CD1c-positive myeloid dendritic cell (primary cell): ENCODE results near the gene TIMM50.

Experiments used
- DNase-seq: peaks from one replicate; pipeline ENCODE4 v3.0.0-alpha.2; 2016; ENCODE audit errors: extremely low spot score

Gene TIMM50

DNA sequence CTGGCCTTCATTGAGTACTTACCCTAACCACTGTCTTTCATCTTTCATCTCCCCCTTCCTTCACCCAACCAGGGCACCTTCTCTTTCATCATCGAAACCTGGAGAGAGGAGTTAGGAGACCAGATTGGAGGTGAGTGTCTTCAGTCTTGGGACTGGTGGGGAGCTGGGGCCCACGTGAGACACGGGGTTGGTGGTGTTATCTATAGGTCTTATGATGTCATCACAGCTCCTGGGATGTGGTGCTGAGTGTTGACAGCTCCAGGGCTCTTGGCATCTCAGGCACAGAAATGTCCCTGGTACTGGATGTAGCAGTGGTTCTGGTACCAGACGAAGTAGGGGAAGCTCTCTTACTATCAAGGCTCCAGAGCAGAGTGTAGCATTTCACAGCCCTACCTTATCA lies 19.9 kb downstream of the TIMM50 start:
- no peak for DNase-seq

DNA sequence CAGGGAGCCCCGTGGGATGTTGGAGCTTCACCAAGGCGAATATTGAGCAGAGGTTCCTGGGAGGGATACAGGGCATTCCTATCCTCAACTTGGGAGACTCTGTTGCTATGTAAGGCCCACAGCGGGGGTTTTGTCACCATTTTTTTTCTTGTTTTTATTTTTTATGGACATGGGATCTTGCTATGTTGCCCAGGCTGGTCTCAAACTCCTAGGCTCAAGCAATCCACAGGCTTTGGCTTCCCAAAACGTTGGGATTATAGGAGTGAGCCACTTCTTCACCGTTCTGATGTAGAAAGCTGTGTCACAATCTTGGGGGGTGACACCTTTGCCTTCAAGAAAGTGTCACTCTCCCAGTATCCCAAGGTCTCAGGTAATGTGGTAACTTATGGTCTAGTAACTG lies 20.7 kb downstream of the TIMM50 start:
- no peak for DNase-seq

DNA sequence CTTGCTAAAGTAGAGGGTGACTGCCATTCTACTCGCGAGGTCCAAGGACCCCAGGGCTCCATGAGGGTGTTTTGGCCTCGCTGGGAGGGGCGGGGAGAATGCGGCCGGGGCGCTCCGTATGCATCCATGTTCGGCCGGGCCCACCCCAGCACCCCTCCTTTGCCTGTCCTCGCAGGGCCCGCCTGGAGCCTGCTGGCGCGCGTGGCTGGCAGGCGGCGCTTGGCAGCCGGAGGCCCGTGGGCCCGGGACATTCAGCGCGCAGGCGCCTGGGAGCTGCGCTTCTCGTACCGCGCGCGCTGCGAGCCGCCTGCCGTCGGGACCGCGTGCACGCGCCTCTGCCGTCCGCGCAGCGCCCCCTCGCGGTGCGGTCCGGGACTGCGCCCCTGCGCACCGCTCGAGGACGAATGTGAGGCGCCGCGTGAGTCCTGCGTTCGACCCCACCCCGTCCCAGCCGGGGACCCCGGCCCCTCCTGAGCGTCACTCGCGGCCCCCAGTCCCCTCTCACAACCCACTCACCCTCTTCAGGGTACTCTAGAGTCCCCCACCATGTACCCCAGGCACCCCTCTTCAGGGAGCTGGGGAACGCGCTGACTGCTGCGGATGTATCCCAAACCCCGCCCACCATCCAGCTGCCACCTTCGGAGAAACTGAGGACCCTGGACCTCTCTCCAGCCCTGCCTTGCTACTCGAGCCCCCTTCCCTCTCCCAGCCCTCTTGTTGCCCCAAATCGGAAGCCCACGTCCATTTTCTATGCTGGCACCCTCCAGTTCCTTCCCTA lies 22.2 kb downstream of the TIMM50 start:
- DNase-seq: peak; percentile 93

GRCh38 chr19:39506598-39506943 lies 25.9 kb downstream of the TIMM50 start:
- no peak for DNase-seq

DNA sequence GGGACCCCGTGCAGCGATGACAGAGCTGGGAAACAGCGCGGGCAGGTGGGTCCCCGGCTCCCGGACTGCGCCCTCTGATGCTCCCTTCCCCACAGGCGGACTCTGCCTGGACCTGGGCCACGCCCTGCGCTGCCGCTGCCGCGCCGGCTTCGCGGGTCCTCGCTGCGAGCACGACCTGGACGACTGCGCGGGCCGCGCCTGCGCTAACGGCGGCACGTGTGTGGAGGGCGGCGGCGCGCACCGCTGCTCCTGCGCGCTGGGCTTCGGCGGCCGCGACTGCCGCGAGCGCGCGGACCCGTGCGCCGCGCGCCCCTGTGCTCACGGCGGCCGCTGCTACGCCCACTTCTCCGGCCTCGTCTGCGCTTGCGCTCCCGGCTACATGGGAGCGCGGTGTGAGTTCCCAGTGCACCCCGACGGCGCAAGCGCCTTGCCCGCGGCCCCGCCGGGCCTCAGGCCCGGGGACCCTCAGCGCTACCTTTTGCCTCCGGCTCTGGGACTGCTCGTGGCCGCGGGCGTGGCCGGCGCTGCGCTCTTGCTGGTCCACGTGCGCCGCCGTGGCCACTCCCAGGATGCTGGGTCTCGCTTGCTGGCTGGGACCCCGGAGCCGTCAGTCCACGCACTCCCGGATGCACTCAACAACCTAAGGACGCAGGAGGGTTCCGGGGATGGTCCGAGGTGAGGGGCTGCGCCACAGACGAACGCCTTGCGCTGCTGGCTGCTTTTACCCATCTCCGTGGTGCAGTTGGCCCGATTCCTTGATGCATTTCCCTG lies 26.5 kb downstream of the TIMM50 start:
- peak; percentile 82 for DNase-seq

DNA sequence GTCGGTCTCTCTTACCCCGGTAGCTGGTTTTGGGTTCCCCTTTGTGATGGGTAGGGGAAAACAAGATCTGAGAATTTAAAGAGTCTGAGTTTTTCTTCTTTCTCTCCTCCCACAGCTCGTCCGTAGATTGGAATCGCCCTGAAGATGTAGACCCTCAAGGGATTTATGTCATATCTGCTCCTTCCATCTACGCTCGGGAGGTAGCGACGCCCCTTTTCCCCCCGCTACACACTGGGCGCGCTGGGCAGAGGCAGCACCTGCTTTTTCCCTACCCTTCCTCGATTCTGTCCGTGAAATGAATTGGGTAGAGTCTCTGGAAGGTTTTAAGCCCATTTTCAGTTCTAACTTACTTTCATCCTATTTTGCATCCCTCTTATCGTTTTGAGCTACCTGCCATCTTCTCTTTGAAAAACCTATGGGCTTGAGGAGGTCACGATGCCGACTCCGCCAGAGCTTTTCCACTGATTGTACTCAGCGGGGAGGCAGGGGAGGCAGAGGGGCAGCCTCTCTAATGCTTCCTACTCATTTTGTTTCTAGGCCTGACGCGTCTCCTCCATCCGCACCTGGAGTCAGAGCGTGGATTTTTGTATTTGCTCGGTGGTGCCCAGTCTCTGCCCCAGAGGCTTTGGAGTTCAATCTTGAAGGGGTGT lies 27.2 kb downstream of the TIMM50 start:
- DNase-seq: no peak

DNA sequence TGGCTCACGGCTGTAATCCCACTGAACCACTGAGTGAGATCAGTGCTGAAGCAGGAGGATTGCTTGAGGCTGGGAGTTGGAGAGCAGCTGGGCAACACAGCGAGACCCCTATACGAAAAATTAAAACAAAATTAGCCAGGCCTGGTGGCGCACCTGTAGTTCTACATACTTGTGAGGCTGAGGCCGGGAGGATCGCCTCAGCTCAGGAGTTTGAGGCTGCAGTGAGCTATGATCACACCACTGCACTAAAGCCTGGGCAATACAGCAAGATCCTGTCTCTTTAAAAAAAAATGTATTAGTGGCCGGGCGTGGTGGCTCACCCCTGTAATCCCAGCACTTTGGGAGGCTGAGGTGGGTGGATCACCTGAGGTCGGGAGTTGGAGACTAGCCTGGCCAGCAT lies 28.0 kb downstream of the TIMM50 start:
- DNase-seq: no peak

GRCh38 chr19:39509233-39509632 lies 28.6 kb downstream of the TIMM50 start:
- no peak for DNase-seq

DNA sequence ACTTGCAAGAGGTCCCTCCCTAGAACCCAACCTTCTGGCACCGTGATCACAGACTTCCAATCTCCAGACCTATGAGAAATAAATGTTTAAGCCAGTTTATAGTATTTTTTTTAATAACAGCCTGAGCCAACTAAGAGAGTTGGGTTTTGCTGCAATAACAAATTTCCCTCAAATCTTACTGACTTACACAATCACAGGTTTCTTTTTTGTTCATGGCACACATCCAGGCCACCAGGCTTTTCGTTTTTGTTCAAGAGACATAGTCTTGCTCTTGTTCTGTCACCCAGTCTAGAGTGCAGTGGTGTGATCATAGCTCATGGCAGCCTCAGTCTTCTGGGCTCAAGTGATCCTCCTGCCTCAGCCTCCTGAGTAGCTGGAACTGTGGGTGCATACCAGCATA lies 32.4 kb downstream of the TIMM50 start:
- no peak for DNase-seq

GRCh38 chr19:39514840-39515550 lies 34.4 kb downstream of the TIMM50 start, which contains the start of gene SELENOV:
Gene SELENOV, plus strand, starts transcription at chr19:39515139. Its CDS starts 74 bp downstream, at chr19:39515213.
- no peak for DNase-seq

DNA sequence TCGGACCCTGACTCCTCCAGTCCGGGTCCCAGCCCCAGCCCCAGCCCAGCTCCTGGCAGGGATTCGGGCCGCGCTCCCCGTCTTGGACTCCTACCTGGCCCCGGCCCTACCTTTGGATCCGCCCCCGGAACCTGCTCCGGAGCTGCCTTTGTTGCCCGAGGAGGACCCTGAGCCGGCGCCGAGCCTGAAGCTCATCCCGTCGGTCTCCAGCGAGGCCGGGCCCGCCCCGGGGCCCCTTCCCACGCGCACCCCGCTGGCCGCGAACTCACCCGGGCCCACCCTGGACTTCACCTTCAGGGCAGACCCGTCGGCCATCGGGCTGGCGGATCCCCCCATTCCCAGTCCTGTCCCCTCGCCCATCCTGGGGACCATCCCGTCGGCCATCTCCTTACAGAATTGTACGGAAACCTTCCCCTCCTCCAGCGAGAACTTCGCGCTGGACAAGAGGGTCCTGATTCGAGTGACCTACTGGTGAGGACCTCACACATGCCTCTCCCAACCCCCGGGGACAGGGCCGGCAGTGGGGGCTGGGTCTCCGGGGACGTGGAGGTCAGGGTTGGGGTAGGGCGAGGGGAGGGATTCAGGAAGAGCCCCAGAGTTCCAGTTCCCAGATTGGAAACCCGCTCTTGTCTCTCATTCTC lies 35.0 kb downstream of the TIMM50 start:
- no peak for DNase-seq

DNA sequence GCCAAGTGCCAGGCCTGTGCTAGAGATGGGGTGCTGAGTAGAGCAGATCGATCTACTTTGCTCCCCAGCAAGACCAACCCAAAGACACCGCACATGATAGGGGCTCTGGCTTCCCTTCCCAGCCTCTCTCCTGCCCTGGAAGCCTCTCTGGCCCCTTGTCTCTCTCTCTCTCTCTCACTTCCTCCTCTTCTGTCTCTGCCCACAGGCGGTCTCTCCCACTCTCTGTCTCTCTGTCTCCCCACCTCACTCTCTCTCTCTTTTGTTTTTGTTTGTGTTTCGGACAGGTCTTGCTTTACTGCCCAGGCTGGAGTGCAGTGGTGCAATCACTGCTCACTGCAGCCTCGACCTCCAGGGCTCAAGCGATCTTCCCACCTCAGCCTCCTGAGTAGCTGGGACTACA lies 35.6 kb downstream of the TIMM50 start:
- DNase-seq: peak; percentile 43

DNA sequence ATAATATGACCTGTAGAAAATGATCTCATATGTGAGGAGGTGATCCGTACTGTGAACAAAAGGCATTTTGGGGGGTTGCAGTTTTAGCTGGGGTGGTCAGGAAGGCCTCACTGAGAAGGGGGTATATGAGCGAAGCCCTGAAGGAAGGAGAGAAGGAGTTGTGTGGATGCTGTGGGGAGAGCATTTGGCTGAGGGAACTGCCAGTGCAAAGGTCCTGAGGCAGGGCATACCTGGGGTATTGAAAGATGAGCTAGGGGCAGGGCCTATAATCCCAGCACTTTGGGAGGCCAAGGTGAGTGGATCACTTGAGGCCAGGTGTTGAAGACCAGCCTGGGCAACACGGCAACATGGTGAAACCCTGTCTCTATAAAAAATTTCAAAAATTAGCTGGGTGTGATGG lies 36.8 kb downstream of the TIMM50 start:
- no peak for DNase-seq

GRCh38 chr19:39518458-39518857 lies 37.8 kb downstream of the TIMM50 start:
- DNase-seq: no peak

DNA sequence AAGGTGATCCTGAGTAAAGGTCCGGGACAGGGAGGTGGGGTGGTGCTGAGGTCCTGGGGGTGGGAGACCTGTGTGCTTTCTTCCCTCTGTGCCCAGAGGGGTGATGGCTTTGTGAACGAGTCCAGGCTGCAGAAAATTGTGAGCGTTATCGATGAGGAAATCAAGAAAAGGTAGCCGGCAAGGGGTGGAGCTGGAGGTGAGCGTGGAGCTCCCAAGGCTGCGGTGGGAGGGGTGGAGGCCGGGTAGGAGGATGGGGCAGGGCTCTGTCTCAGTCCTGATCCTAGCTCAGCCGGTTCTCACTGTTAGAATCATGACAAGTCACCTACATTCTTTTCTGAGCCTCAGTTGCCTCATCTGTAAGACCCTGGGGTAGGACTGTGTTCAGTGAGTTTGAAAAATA lies 38.3 kb downstream of the TIMM50 start:
- no peak for DNase-seq

DNA sequence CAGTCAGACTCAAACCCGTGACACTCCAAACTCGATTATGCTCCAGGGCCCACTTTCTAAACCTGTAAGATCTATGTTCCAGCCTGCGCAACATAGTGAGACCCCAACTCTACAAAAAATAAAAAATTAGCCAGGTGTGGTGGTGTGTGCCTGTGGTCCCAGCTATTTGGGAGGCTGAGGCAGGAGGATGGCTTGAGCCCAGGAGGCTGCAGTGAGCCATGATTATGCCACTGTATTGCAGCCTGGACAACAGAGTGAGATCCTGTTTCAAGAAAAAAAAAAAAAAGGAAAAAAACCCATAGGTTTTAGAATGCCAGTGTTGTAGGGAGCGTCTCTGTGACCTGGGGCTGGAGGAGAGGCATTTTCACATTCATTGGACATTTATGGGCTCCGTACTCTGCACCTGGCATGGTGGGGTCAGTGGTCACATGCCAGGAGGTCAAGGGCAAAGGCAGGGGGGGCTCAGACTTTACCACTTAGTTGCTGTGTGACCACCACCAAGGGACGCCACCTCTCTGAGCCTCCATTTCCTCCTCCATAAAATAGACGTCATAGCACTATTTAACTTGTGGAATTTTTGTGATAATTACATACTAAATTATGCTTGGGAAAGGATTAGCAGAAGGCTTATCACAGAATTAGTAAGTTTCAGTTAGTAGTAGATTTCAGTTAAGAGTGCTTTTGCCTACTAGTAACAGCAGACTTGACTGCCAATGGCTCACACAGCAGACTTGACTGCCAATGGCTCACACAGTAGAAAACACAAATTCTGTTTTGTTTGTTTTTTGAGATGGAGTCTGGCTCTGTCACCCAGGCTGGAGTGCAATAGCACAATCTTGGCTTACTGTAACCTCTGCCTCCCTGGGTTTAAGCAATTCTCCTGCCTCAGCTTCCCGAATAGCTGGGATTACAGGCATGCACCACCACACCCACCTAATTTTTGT lies 40.2 kb downstream of the TIMM50 start:
- no peak for DNase-seq

GRCh38 chr19:39524495-39524894 lies 43.9 kb downstream of the TIMM50 start:
- peak; percentile 95 for DNase-seq

DNA sequence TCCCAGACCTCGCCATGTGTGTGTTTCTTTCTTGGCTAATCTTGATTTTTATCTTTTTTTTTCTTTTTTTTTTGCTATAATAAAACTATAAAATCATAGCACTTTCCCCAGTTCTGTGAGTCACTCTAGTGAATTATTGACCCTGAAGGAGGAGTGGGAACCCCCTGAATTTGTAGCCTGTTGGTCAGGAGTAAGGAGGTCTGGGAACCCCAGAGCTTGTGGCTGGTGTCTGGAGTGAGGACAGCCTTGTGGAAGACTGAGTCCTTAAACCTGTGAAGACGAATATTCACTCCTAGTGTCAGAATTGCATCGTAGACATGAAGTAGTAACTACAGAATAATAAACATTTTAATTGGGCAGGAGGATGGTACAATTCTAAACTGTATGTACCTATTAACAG lies 44.6 kb downstream of the TIMM50 start:
- DNase-seq: no peak

GRCh38 chr19:39531834-39532232 lies 51.2 kb downstream of the TIMM50 start:
- no peak for DNase-seq

- peak; percentile 100 for DNase-seq
Measured at GRCh38 chr19:39532233-39533002, 51.8 kb downstream of the TIMM50 start, which contains the start of gene EID2B. Gene EID2B, minus strand, starts transcription at chr19:39532852. Its CDS starts 50 bp downstream, at chr19:39532802.
